Muscle layer of duodenum (tissue), 2 donors: ENCODE measurements around the gene ARHGAP4.

Source experiments
- H3K27ac ChIP-seq: one replicate; pipeline ENCODE4 v1.7.0; 2013; ENCODE audit warnings: mild to moderate bottlenecking, low read length
- H3K27me3 ChIP-seq: one replicate; pipeline ENCODE4 v1.7.0; 2013; ENCODE audit warnings: low read depth, mild to moderate bottlenecking, control low read depth, low read length
- H3K36me3 ChIP-seq, 2 donors: one replicate each; pipeline ENCODE4 v1.7.0; 2013; ENCODE audit warnings: low read length in 2 of 2, control low read depth in 1 of 2, mild to moderate bottlenecking in 1 of 2; ENCODE audit not compliant: insufficient read depth in 2 of 2, control insufficient read depth in 1 of 2
- H3K4me1 ChIP-seq, 2 donors: one replicate each; pipeline ENCODE4 v1.7.0; 2013; ENCODE audit warnings: low read length in 2 of 2, mild to moderate bottlenecking in 2 of 2, control low read depth in 1 of 2, moderate library complexity in 1 of 2; ENCODE audit not compliant: insufficient read depth in 2 of 2, control insufficient read depth in 1 of 2
- H3K4me3 ChIP-seq, 2 donors: one replicate each; pipeline ENCODE4 v1.7.0; 2013; ENCODE audit warnings: low read length in 2 of 2, low read depth in 1 of 2, mild to moderate bottlenecking in 1 of 2
- H3K9me3 ChIP-seq, 2 donors: one replicate each; pipeline ENCODE4 v1.7.0; 2013; ENCODE audit warnings: low read length in 2 of 2, control low read depth in 1 of 2, mild to moderate bottlenecking in 1 of 2; ENCODE audit not compliant: control insufficient read depth in 1 of 2
- donor health status: healthy.

Gene ARHGAP4

GRCh38 chrX:153897899-153898298 lies 28.2 kb downstream of the ARHGAP4 start:
- no peak overlapping the region for H3K4me3 ChIP-seq
- H3K9me3 ChIP-seq, result no peaks in the 10 kb centered on the region
- no peaks in the 10 kb centered on the region for H3K27me3 ChIP-seq
- H3K4me1 ChIP-seq, result peaks cover 0 to 16% of the 10 kb centered on the region in 2 donors
- H3K36me3 ChIP-seq, result no peaks in the 10 kb centered on the region
- no peak overlapping the region for H3K27ac ChIP-seq

DNA sequence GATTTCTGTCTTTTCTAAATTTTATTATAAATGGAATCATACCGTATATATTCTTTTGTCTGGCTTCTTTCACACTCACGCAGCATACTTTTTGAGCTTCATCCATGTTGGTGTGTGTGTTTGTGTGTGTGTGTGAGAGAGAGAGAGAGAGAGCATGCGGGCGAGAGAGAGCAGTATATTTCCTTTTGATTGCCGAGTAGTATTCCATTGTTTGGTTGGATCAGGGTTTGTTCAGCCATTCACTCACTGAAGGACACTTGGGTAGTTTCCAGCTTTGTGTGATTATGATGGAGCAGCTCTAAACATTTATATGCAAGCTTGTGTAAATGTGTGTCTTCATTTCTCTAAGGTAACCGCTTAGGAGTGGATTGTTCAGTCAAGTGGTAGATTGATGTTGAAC lies 36.9 kb downstream of the ARHGAP4 start:
- Histone ChIP-seq H3K4me1 (peaks cover 0 to 3% of the 10 kb centered on the region in 2 donors), H3K27me3 (peaks cover 11% of the 10 kb centered on the region), H3K4me3 (no peak overlapping the region), H3K27ac (no peak overlapping the region), H3K9me3 (no peaks in the 10 kb centered on the region), H3K36me3 (no peaks in the 10 kb centered on the region)

GRCh38 chrX:153888344-153888743 lies 37.7 kb downstream of the ARHGAP4 start:
- H3K4me1 ChIP-seq, result peaks cover 0 to 3% of the 10 kb centered on the region in 2 donors
- peaks cover 11% of the 10 kb centered on the region for H3K27me3 ChIP-seq
- no peak overlapping the region for H3K27ac ChIP-seq
- H3K9me3 ChIP-seq, result no peaks in the 10 kb centered on the region
- H3K36me3 ChIP-seq, result no peaks in the 10 kb centered on the region
- H3K4me3 ChIP-seq, result no peak overlapping the region

DNA sequence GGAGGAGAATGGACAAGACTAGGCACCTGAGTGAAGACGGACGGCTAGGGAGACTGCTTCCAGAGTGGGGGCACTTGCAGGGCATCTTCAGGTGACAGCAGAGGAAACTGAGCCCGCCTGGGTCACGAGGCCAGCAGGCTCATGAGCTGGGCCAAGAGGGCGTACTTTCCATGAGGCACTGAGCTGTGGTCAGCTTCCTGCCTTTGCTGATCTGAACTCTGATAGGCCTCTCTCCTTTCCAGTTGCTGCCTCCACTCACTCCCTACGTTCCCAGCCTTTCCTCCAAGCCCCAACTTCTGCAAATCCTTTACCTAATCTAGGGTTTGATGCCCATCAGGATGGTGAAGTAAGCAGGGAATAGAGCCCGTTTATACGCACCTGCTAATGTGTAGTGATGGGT lies 38.7 kb downstream of the ARHGAP4 start:
- Histone ChIP-seq H3K4me3 (no peak overlapping the region), H3K27ac (no peak overlapping the region), H3K36me3 (no peaks in the 10 kb centered on the region), H3K4me1 (peaks cover 0 to 3% of the 10 kb centered on the region in 2 donors), H3K9me3 (no peaks in the 10 kb centered on the region), H3K27me3 (peaks cover 11% of the 10 kb centered on the region)

DNA sequence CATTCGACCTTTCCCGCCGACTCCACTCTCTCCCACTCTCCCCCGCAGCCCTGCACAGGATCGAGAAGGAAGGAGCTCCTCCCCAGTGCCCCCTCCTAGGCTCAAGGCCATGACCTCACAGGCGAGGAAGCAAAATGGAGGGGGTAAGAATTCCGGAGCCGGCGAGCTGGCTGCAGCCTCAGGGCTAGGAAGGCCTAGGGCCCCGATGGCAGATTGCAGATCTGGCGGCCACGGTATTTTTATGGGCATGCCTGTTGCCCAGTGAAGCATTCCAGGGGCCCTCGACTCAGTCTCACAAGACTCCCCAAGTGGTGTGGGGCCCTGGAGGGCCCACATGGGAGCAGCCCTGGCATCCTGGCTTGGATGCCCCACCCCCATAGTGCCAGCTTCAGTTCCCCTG lies 39.1 kb downstream of the ARHGAP4 start:
- Histone ChIP-seq H3K27ac (no peak overlapping the region), H3K9me3 (no peaks in the 10 kb centered on the region), H3K4me1 (peaks cover 0 to 3% of the 10 kb centered on the region in 2 donors), H3K27me3 (peaks cover 11% of the 10 kb centered on the region), H3K4me3 (no peak overlapping the region), H3K36me3 (no peaks in the 10 kb centered on the region)

- H3K9me3 ChIP-seq, result no peaks in the 10 kb centered on the region
- H3K36me3 ChIP-seq, result no peaks in the 10 kb centered on the region
- peak within 1 kb of the TSS in 1 of 2 donors; percentile 28 for H3K4me3 ChIP-seq
- peaks cover 11% of the 10 kb centered on the region for H3K27me3 ChIP-seq
- peaks cover 0 to 3% of the 10 kb centered on the region in 2 donors for H3K4me1 ChIP-seq
- H3K27ac ChIP-seq, result no peak within 1 kb of the TSS
These were observed 39.8 kb downstream of the ARHGAP4 start, which contains the start of gene L1CAM for GRCh38 chrX:153885968-153886903. Gene L1CAM, minus strand, starts transcription at chrX:153886173. Its CDS starts 10,337 bp downstream, at chrX:153875836.

DNA sequence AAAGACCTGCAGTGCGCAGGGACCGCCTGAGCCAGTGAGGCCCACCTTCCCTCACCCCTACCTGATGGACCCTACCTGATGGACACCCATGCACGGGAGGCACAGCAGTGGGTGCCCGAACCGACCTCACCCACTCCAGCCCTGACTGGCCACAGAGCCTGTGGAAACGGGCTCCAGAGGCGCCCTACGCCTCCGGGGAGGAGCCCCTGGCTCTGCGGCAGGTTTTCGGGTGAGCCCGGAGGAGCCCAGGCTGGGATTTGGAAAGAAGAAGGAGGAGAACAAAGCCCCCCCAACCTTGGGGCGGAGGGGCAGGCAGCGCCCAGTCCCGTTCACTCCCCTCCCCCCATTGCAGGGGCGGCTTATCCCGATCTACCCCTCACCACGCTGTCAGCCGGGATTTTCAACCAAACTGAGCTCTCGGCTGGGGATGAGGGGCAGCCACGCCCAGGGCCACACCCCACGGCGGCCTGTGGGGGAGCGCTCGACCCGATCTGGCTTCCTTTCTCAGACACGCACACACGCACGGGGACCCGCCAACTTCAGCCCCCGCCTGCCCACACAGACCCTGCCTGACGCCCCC lies 40.8 kb downstream of the ARHGAP4 start:
- no peak overlapping the region for H3K27ac ChIP-seq
- H3K4me3 ChIP-seq, result peak overlapping the region in 1 of 2 donors; percentile 28

GRCh38 chrX:153884590-153884989 lies 41.5 kb downstream of the ARHGAP4 start:
- Histone ChIP-seq H3K4me1 (peaks cover 0 to 3% of the 10 kb centered on the region in 2 donors), H3K4me3 (no peak overlapping the region)

More for the DNA sequence above, 40.8 kb downstream of the ARHGAP4 start:
- Histone ChIP-seq H3K9me3 (no peaks in the 10 kb centered on the region), H3K27me3 (peaks cover 11% of the 10 kb centered on the region), H3K4me1 (peaks cover 0 to 3% of the 10 kb centered on the region in 2 donors), H3K36me3 (no peaks in the 10 kb centered on the region)

GRCh38 chrX:153884136-153884535 lies 41.9 kb downstream of the ARHGAP4 start:
- Histone ChIP-seq H3K27me3 (peaks cover 11% of the 10 kb centered on the region), H3K4me3 (no peak overlapping the region), H3K4me1 (peaks cover 0 to 3% of the 10 kb centered on the region in 2 donors), H3K27ac (no peak overlapping the region), H3K36me3 (no peaks in the 10 kb centered on the region), H3K9me3 (no peaks in the 10 kb centered on the region)

More at GRCh38 chrX:153884590-153884989, 41.5 kb downstream of the ARHGAP4 start:
- Histone ChIP-seq H3K27ac (no peak overlapping the region), H3K36me3 (no peaks in the 10 kb centered on the region), H3K9me3 (no peaks in the 10 kb centered on the region), H3K27me3 (peaks cover 11% of the 10 kb centered on the region)

DNA sequence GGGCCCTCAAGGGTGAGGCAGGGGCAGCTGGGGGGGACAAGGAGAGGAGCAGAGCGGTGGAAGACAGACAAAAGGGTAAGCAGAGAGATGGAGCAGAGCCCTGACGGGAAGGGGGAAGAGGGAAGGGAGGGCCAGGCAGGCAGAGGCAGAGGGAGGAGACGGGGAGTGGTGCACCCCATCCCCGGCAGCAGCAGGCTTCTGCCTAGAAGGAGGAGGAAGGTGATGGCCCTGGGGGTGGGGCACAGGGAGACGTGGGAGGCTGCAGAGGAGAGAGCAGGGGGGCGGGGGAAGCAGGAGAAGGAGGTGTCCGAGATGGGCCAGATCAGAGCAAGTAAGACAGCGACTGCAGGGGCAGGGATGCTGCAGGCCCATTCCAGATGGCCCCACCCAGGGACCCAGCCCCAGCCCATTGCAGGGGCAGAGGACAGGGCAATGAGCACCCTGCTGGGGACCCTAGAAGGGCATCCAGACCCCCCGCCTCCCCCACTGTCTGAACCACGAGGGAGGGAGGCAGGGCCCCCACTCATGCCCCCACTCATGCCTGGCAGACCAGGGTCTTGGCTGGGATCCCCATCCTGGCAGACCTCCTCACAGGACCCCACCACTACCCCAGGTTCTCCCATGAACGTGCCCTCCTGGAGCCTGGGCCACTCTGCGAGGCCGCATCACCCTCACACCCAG lies 42.8 kb downstream of the ARHGAP4 start:
- Histone ChIP-seq H3K4me3 (no peak overlapping the region), H3K27ac (no peak overlapping the region), H3K4me1 (peaks cover 0 to 3% of the 10 kb centered on the region in 2 donors), H3K9me3 (no peaks in the 10 kb centered on the region), H3K27me3 (peaks cover 11% of the 10 kb centered on the region), H3K36me3 (no peaks in the 10 kb centered on the region)

- H3K36me3 ChIP-seq, result no peaks in the 10 kb centered on the region
- no peak overlapping the region for H3K4me3 ChIP-seq
- H3K27me3 ChIP-seq, result peaks cover 11% of the 10 kb centered on the region
- peaks cover 0 to 3% of the 10 kb centered on the region in 2 donors for H3K4me1 ChIP-seq
- H3K27ac ChIP-seq, result no peak overlapping the region
- H3K9me3 ChIP-seq, result no peaks in the 10 kb centered on the region
These were observed 43.5 kb downstream of the ARHGAP4 start for GRCh38 chrX:153882557-153882956.
